Nephron progenitor cell (in vitro differentiated cells): ENCODE results near the gene GPS1.

Experiments
- DNase-seq: peaks from one replicate; pipeline ENCODE4 v3.0.0; 2021
- H3K27ac Mint-ChIP-seq: 2 replicates; pipeline ENCODE4 v1.8.0; 2021; ENCODE audit warnings: mild to moderate bottlenecking, moderate library complexity, mixed read lengths
- H3K27me3 Mint-ChIP-seq: 2 replicates; pipeline ENCODE4 v1.8.0; 2021; ENCODE audit warnings: mild to moderate bottlenecking, low read depth, mixed read lengths; ENCODE audit not compliant: poor library complexity
- H3K36me3 Mint-ChIP-seq: 2 replicates; pipeline ENCODE4 v1.8.0; 2021; ENCODE audit warnings: low read depth, mixed read lengths
- H3K4me1 Mint-ChIP-seq: 2 replicates; pipeline ENCODE4 v1.8.0; 2021; ENCODE audit warnings: mixed read lengths
- H3K4me3 Mint-ChIP-seq: 2 replicates; pipeline ENCODE4 v1.8.0; 2021; ENCODE audit warnings: mild to moderate bottlenecking, moderate library complexity, mixed read lengths
- H3K9me3 Mint-ChIP-seq: 2 replicates; pipeline ENCODE4 v1.8.0; 2021; ENCODE audit warnings: mild to moderate bottlenecking, moderate library complexity, mixed read lengths
- TF ChIP-seq, protein P1 (sequence below): fragments of 200-600 bp; sonication (generic); IDR thresholded peaks from 2 replicates; pipeline ENCODE4 v1.5.0; 2021; ENCODE audit warnings: antibody characterized with exemption

GPS1 gene

GRCh38 chr17:82016061-82016874 is 35.4 kb upstream of the GPS1 start:
- Mint-ChIP-seq H3K4me1 (peaks cover 31% of the 10 kb centered on the region), H3K27ac (no peak overlapping the region), H3K4me3 (no peak overlapping the region), H3K27me3 (no peaks in the 10 kb centered on the region), H3K9me3 (no peaks in the 10 kb centered on the region), H3K36me3 (no peaks in the 10 kb centered on the region)
- no peak for DNase-seq
- TF ChIP-seq, protein P1, sequence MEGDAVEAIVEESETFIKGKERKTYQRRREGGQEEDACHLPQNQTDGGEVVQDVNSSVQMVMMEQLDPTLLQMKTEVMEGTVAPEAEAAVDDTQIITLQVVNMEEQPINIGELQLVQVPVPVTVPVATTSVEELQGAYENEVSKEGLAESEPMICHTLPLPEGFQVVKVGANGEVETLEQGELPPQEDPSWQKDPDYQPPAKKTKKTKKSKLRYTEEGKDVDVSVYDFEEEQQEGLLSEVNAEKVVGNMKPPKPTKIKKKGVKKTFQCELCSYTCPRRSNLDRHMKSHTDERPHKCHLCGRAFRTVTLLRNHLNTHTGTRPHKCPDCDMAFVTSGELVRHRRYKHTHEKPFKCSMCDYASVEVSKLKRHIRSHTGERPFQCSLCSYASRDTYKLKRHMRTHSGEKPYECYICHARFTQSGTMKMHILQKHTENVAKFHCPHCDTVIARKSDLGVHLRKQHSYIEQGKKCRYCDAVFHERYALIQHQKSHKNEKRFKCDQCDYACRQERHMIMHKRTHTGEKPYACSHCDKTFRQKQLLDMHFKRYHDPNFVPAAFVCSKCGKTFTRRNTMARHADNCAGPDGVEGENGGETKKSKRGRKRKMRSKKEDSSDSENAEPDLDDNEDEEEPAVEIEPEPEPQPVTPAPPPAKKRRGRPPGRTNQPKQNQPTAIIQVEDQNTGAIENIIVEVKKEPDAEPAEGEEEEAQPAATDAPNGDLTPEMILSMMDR = no peak

DNA sequence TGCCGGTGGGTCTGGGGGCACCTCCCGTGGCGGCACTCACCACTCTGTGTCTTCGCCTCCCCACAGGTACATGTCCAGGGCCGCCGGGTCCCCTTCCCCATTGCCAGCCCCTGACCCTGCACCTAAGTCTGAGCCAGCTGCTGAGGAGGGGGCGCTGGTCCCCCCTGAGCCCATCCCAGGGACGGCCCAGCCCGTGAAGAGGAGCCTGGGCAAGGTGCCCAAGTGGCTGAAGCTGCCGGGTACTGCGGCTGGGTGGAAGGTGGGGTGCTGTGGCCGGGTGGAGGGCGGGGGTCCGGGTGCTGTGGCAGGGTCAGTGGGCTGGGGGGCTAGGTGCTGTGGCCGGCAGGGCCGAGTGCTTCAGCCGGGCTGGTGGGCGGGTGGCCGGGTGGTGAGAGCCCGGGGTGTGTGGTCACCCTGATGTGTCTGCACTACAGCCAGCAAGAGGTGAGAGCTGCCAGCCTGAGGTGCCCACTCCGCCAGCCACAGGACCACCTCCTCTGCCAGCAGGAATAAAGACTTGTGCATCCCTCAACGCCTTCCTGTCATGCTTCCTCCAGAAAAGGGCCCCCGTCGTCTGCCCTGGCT is 34.7 kb upstream of the GPS1 start:
- H3K4me1 Mint-ChIP-seq = peaks cover 38% of the 10 kb centered on the region
- H3K27me3 Mint-ChIP-seq = no peaks in the 10 kb centered on the region
- H3K9me3 Mint-ChIP-seq = no peaks in the 10 kb centered on the region

DNA sequence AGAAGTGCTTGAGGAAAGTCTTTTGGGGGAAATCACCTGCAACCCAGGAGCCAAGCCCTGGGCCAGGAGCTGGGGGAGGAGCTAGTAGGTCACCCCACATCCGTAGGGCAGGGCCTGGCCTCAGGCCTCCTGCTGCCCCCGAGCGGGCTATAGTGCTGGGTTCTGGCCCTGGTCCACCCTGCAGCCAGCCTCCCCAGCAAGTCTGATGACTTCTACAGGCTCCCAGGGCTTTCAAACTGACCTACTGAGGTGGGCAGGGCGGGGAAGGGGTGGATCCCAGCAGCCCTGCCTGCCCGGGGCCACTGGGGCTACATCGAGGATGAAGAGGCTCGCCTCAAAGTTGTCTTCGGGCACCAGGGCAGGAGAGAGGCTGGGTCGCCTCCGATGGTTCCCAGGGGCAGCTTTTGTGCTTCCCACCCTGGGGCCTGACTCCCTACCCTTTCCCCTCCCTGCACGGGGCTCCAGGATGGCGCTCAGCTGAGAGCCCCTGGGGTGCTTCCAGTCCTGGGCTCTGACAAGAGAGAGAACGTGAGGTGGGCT is 34.0 kb upstream of the GPS1 start:
- no peaks in the 10 kb centered on the region for H3K9me3 Mint-ChIP-seq
- no peaks in the 10 kb centered on the region for H3K36me3 Mint-ChIP-seq
- H3K27me3 Mint-ChIP-seq = no peaks in the 10 kb centered on the region
- DNase-seq = no peak
- TF ChIP-seq, protein P1 = no peak
- H3K4me1 Mint-ChIP-seq = peaks cover 39% of the 10 kb centered on the region
- H3K27ac Mint-ChIP-seq = no peak overlapping the region
- H3K4me3 Mint-ChIP-seq = no peak overlapping the region

More for the DNA sequence above, 34.7 kb upstream of the GPS1 start:
- Mint-ChIP-seq H3K36me3 (no peaks in the 10 kb centered on the region), H3K27ac (no peak overlapping the region), H3K4me3 (no peak overlapping the region)
- TF ChIP-seq, protein P1 = no peak
- DNase-seq = no peak

- no peaks in the 10 kb centered on the region for H3K27me3 Mint-ChIP-seq
- no peak for DNase-seq
- H3K27ac Mint-ChIP-seq = peak overlapping the region; percentile 93
- no peaks in the 10 kb centered on the region for H3K36me3 Mint-ChIP-seq
- no peaks in the 10 kb centered on the region for H3K9me3 Mint-ChIP-seq
- H3K4me1 Mint-ChIP-seq = peaks cover 33% of the 10 kb centered on the region
- no peak overlapping the region for H3K4me3 Mint-ChIP-seq
- TF ChIP-seq, protein P1 = no peak
These were observed 33.3 kb upstream of the GPS1 start for GRCh38 chr17:82018152-82018988.

- H3K4me3 Mint-ChIP-seq = no peak overlapping the region
- DNase-seq = no peak
- TF ChIP-seq, protein P1 = no peak
- no peak overlapping the region for H3K27ac Mint-ChIP-seq
- no peaks in the 10 kb centered on the region for H3K36me3 Mint-ChIP-seq
- peaks cover 32% of the 10 kb centered on the region for H3K4me1 Mint-ChIP-seq
- no peaks in the 10 kb centered on the region for H3K27me3 Mint-ChIP-seq
- no peaks in the 10 kb centered on the region for H3K9me3 Mint-ChIP-seq
These were observed 32.6 kb upstream of the GPS1 start for GRCh38 chr17:82018989-82019689.
